ENCODE data around the gene RFNG.

RFNG gene

DNA sequence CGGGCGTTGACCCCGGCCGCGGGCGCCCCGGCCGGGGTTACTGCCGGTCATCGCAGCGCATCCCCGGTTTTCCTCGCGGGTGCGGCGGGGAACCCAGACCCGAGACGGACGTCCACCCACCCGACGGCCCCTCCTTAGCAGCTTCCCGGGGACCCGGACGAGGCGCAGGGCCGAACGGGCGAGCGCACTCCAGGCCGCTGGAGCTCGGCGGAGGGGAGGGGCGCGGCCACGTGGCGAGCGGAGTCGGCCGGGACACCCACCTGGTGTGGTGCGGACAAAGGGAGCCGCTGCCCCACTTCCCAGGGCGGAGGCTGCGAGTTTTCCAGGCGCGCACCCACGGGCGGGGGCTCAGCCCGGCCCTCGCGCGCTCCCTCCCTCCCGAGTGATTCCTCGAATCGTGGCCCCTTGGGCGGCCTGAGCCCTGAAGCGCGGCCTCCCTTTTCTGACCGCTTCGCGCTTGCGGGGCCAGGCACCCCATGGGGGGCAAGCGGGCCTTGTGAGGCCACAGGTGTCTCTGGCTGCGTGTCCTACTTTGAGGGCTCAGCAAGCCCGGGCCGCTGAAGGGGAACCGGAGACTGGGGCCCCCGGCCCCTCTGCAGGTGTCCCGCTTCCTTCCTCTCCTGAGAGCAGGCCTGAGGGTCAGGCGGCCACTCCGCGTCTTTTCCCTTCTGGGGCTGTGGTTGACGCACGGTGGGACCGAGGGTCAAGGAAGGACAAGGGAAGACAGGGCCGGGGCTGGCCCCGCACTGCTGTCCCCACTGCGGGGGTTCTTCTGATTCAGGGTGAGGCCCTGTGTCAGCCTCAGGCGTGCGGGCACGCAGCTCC is 47.5 kb upstream of the RFNG start:
- H3K4me3 ChIP-seq (replicated peaks; ENCODE audit: insufficient read depth, low read length): peak overlapping the region; percentile 58
- peak; percentile 56 to 71 for DNase-seq (ENCODE audit: low read depth in 1 of 2, low spot score in 1 of 2)
- H3K27ac ChIP-seq (replicated peaks): peak overlapping the region; percentile 79

DNA sequence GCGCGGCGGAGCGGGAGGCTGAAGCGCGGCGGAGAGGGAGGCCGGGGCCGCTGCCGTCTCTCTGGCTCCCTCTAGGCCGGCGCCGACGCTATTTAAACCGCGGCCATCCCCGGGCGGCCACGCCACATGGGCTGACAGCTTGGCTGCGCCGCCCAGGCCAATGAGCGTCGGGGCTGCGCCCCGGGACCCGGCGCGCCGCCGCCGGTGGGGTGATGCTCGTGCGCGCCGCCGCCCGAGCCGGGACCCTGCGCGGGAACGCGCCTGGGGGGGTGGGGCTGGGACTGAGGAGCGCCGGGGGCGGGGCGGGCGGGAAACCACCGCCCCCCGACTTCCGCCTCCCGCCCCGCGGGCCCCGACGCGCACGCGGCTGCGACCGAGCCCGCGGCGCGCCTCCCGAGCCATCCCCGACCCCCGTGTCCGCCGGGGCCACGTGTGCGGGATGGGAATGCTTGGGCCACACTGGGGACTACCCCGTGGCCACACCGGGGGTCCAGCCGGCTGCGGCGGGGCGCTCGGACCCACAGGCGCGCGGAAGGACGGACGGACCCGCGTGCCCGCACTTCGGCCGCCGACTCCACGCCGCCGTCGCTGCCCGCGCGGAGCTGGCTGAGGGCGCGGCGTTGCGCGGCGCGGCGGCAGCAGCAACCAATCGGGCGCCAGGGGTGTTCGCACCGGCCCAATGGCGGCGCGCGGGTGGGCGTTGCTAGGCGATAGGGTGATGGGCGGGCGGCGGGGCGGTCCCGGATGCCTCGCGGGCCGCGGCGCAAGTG is 46.7 kb upstream of the RFNG start, which contains the start of gene FASN:
Gene FASN (minus strand): TSS at position 68 of the 770 bp plus-strand sequence. CDS start 1,791 bp downstream, outside the sequence.
- DNase-seq (ENCODE audit: low read depth in 1 of 2, low spot score in 1 of 2): peak; percentile 91 to 93
- Histone ChIP-seq H3K27ac (replicated peaks) (peak within 1 kb of the TSS; percentile 86), H3K27me3 (ENCODE audit: insufficient read depth, poor library complexity, severe bottlenecking) (no peaks in the 10 kb centered on the region), H3K4me3 (replicated peaks; ENCODE audit: insufficient read depth, low read length) (peak within 1 kb of the TSS; percentile 67)
- TF ChIP-seq, protein P1, sequence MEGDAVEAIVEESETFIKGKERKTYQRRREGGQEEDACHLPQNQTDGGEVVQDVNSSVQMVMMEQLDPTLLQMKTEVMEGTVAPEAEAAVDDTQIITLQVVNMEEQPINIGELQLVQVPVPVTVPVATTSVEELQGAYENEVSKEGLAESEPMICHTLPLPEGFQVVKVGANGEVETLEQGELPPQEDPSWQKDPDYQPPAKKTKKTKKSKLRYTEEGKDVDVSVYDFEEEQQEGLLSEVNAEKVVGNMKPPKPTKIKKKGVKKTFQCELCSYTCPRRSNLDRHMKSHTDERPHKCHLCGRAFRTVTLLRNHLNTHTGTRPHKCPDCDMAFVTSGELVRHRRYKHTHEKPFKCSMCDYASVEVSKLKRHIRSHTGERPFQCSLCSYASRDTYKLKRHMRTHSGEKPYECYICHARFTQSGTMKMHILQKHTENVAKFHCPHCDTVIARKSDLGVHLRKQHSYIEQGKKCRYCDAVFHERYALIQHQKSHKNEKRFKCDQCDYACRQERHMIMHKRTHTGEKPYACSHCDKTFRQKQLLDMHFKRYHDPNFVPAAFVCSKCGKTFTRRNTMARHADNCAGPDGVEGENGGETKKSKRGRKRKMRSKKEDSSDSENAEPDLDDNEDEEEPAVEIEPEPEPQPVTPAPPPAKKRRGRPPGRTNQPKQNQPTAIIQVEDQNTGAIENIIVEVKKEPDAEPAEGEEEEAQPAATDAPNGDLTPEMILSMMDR (IDR thresholded peaks at IDR 0.05; ENCODE audit: insufficient read depth, low read length): peak; percentile 10
- TF ChIP-seq, protein P2, sequence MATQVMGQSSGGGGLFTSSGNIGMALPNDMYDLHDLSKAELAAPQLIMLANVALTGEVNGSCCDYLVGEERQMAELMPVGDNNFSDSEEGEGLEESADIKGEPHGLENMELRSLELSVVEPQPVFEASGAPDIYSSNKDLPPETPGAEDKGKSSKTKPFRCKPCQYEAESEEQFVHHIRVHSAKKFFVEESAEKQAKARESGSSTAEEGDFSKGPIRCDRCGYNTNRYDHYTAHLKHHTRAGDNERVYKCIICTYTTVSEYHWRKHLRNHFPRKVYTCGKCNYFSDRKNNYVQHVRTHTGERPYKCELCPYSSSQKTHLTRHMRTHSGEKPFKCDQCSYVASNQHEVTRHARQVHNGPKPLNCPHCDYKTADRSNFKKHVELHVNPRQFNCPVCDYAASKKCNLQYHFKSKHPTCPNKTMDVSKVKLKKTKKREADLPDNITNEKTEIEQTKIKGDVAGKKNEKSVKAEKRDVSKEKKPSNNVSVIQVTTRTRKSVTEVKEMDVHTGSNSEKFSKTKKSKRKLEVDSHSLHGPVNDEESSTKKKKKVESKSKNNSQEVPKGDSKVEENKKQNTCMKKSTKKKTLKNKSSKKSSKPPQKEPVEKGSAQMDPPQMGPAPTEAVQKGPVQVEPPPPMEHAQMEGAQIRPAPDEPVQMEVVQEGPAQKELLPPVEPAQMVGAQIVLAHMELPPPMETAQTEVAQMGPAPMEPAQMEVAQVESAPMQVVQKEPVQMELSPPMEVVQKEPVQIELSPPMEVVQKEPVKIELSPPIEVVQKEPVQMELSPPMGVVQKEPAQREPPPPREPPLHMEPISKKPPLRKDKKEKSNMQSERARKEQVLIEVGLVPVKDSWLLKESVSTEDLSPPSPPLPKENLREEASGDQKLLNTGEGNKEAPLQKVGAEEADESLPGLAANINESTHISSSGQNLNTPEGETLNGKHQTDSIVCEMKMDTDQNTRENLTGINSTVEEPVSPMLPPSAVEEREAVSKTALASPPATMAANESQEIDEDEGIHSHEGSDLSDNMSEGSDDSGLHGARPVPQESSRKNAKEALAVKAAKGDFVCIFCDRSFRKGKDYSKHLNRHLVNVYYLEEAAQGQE (IDR thresholded peaks at IDR 0.05; ENCODE audit: insufficient replicate concordance, low read depth): peak; percentile 26
- TF ChIP-seq SPI1 (IDR thresholded peaks at IDR 0.05; ENCODE audit: borderline replicate concordance, low read depth): no peak
- TF ChIP-seq GABPA (IDR thresholded peaks at IDR 0.05; ENCODE audit: low read depth): no peak
- TF ChIP-seq POLR2AphosphoS5 (IDR thresholded peaks at IDR 0.05; ENCODE audit: low read depth): peak; percentile 88

More for the DNA sequence above, 47.5 kb upstream of the RFNG start:
- no peaks in the 10 kb centered on the region for H3K27me3 ChIP-seq (ENCODE audit: insufficient read depth, poor library complexity, severe bottlenecking)
- no peak for TF ChIP-seq GABPA (IDR thresholded peaks at IDR 0.05; ENCODE audit: low read depth)
- peak; percentile 13; the same call in 1 of the 2 replicates for TF ChIP-seq POLR2AphosphoS5 (IDR thresholded peaks at IDR 0.05; ENCODE audit: low read depth)
- TF ChIP-seq, protein P2 (IDR thresholded peaks at IDR 0.05; ENCODE audit: insufficient replicate concordance, low read depth): peak; percentile 9
- TF ChIP-seq, protein P1 (IDR thresholded peaks at IDR 0.05; ENCODE audit: insufficient read depth, low read length): no peak
- peak; percentile 32; the same call in 1 of the 2 replicates for TF ChIP-seq SPI1 (IDR thresholded peaks at IDR 0.05; ENCODE audit: borderline replicate concordance, low read depth)

DNA sequence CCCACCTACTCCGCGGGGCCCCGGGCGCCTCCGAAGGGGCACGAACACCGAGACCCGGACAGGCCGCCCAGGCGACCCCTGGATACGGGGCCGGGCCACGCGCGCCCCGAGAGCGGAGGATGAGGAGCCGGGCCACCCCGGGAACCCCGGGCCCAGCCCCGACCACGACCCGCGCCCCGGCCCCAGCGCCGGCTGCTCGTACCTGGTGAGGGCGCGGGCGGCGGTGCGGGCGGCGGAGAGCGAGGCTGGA is 46.2 kb upstream of the RFNG start:
- peak overlapping the region; percentile 86 for H3K27ac ChIP-seq (replicated peaks)
- H3K4me3 ChIP-seq (replicated peaks; ENCODE audit: insufficient read depth, low read length): peak overlapping the region; percentile 67
- no peak for DNase-seq (ENCODE audit: low read depth in 1 of 2, low spot score in 1 of 2)
- TF ChIP-seq, protein P1 (IDR thresholded peaks at IDR 0.05; ENCODE audit: insufficient read depth, low read length): no peak
- TF ChIP-seq, protein P2 (IDR thresholded peaks at IDR 0.05; ENCODE audit: insufficient replicate concordance, low read depth): no peak
- TF ChIP-seq GABPA (IDR thresholded peaks at IDR 0.05; ENCODE audit: low read depth) (no peak), POLR2AphosphoS5 (IDR thresholded peaks at IDR 0.05; ENCODE audit: low read depth) (no peak), SPI1 (IDR thresholded peaks at IDR 0.05; ENCODE audit: borderline replicate concordance, low read depth) (no peak)
- no peaks in the 10 kb centered on the region for H3K27me3 ChIP-seq (ENCODE audit: insufficient read depth, poor library complexity, severe bottlenecking)
